PC-3 (cell line): Measurements from ENCODE around the gene PTGR1. TPM values are rescaled to one million over a fixed set of nuclear protein-coding genes. Genes with fewer than 3 reads are reported as not detected.
A peak's percentile ranks its signal among the peaks of the same experiment; 100 is the strongest.

Source experiments
- ATAC-seq: fragments of 200-7000 bp; cut with Tn5 transposase; 2 replicates; pipeline ENCODE4 v1.9.1; 2020; ENCODE audit warnings: mild to moderate bottlenecking, moderate library complexity
- BruUV-seq: library from RNA; stranded (reverse); fragments of 400-500 nt; replicated peaks from 2 replicates; lab custom pipeline; 2021; lab: Mats Ljungman, UMichigan
- CTCF ChIA-PET: fragments of 300-600 bp; sonication (Branson Sonifier 250); formaldehyde crosslinking; loops from one replicate; lab custom pipeline; 2022; ENCODE audit warnings: antibody characterized with exemption; lab: Charles Lee
- POLR2A ChIA-PET: fragments of 300-600 bp; sonication (Branson Sonifier 250); formaldehyde crosslinking; loops from one replicate; lab custom pipeline; 2022; ENCODE audit warnings: antibody characterized with exemption; ENCODE audit not compliant: unreplicated experiment; lab: Charles Lee
- DNase-seq: peaks from one replicate; pipeline ENCODE4 v3.0.0-alpha.2; 2015
- H2AFZ ChIP-seq: fragments of 300-600 bp; sonication (generic); 2 replicates; pipeline ENCODE4 v1.6.0; 2016; ENCODE audit warnings: antibody characterized with exemption, low read length
- H3F3A ChIP-seq: fragments of 300-600 bp; sonication (generic); one replicate; pipeline ENCODE4 v1.6.0; 2017; ENCODE audit warnings: antibody characterized with exemption, low read length, control low read depth, mild to moderate bottlenecking; ENCODE audit not compliant: unreplicated experiment
- H3K27ac ChIP-seq: fragments of 300-600 bp; sonication (generic); 2 replicates; pipeline ENCODE4 v1.5.1; 2016; ENCODE audit warnings: mild to moderate bottlenecking, low read length
- H3K27me3 ChIP-seq: fragments of 300-600 bp; sonication (generic); 2 replicates; pipeline ENCODE4 v1.6.1; 2016; ENCODE audit warnings: low read length, mixed read lengths
- H3K36me3 ChIP-seq: fragments of 300-600 bp; sonication (generic); 2 replicates; pipeline ENCODE4 v1.6.1; 2016; ENCODE audit warnings: low read depth, mixed run types, low read length, mixed read lengths
- H3K4me1 ChIP-seq: fragments of 300-600 bp; sonication (generic); 2 replicates; pipeline ENCODE4 v1.5.1; 2016; ENCODE audit warnings: low read length; ENCODE audit not compliant: insufficient read depth
- H3K4me2 ChIP-seq: fragments of 300-600 bp; sonication (generic); 2 replicates; pipeline ENCODE4 v1.6.0; 2016; ENCODE audit warnings: low read length
- H3K4me3 ChIP-seq: fragments of 300-600 bp; sonication (generic); 2 replicates; pipeline ENCODE4 v1.5.1; 2016; ENCODE audit warnings: mild to moderate bottlenecking, low read length, mixed read lengths
- H3K79me2 ChIP-seq: fragments of 300-600 bp; sonication (generic); 2 replicates; pipeline ENCODE4 v1.6.1; 2017; ENCODE audit warnings: low read length, mixed read lengths
- H3K9ac ChIP-seq: fragments of 300-600 bp; sonication (generic); 2 replicates; pipeline ENCODE4 v1.6.0; 2016; ENCODE audit warnings: mild to moderate bottlenecking, low read length
- H3K9me2 ChIP-seq: fragments of 300-600 bp; sonication (generic); replicated peaks from 2 replicates; pipeline ENCODE4 v1.6.1; 2016; ENCODE audit warnings: mixed run types, low read length, mixed read lengths
- H3K9me3 ChIP-seq: fragments of 300-600 bp; sonication (generic); 2 replicates; pipeline ENCODE4 v1.6.1; 2016; ENCODE audit warnings: low read length, mixed read lengths
- H4K20me1 ChIP-seq: fragments of 300-600 bp; sonication (generic); 2 replicates; pipeline ENCODE4 v1.6.1; 2016; ENCODE audit warnings: low read length, mixed read lengths
- CTCF ChIP-seq: fragments of 300-600 bp; sonication (generic); conservative IDR thresholded peaks from 2 replicates; pipeline ENCODE4 v1.5.1; 2017; ENCODE audit warnings: antibody characterized with exemption, low read depth, mild to moderate bottlenecking, low read length
- EZH2 ChIP-seq: fragments of 300-600 bp; sonication (generic); IDR thresholded peaks from one replicate; pipeline ENCODE4 v1.6.1; 2017; ENCODE audit warnings: antibody characterized with exemption, mild to moderate bottlenecking, low read length; ENCODE audit not compliant: unreplicated experiment
- EZH2phosphoT487 ChIP-seq: fragments of 300-600 bp; sonication (generic); IDR thresholded peaks from 2 replicates; pipeline ENCODE4 v1.6.1; 2018; ENCODE audit warnings: mild to moderate bottlenecking, antibody characterized with exemption, low read length, borderline replicate concordance
- intact Hi-C: fragments of 100-400 bp; cut with micrococcal nuclease; formaldehyde crosslinking; loops from 2 replicates; pipeline ENCODE4 v1.9.0; 2023
- total RNA-seq: library from RNA; depleted of rRNA; stranded (reverse); fragments of >200 nt; gene quantifications from 2 replicates; pipeline ENCODE4 v1.2.3, GENCODE V29; 2014

The PTGR1 gene
- total RNA-seq, 1 experiment from 2014 or later, result 43.1 TPM

GRCh38 chr9:111615928-111616327 is 16.5 kb upstream of the PTGR1 start:
- CTCF ChIA-PET, result no interaction called here
- POLR2A ChIA-PET, result no interaction called here
- Histone ChIP-seq H3K27ac (no peak overlapping the region), H4K20me1 (no peaks in the 10 kb centered on the region), H3K4me1 (no peaks in the 10 kb centered on the region; the same call in 1 of the 2 replicates), H3K27me3 (no peaks in the 10 kb centered on the region), H3F3A (no peaks in the 10 kb centered on the region), H3K9me2 (no peaks in the 10 kb centered on the region), H2AFZ (no peak overlapping the region), H3K4me2 (no peak overlapping the region), H3K79me2 (no peaks in the 10 kb centered on the region), H3K9ac (no peak overlapping the region), H3K9me3 (no peaks in the 10 kb centered on the region), H3K4me3 (no peak overlapping the region), H3K36me3 (no peaks in the 10 kb centered on the region)
- no TSS peak for BruUV-seq
- no peak for TF ChIP-seq EZH2
- no peak for TF ChIP-seq EZH2phosphoT487
- no peak for TF ChIP-seq CTCF
- no peak for ATAC-seq
- no peak for DNase-seq
- intact Hi-C loops, result no loop called here

- ChIA-PET POLR2A (no interaction called here), CTCF (no interaction called here)
- Histone ChIP-seq H3K27ac (no peak overlapping the region), H3K79me2 (no peaks in the 10 kb centered on the region), H3K4me2 (no peak overlapping the region), H3K36me3 (no peaks in the 10 kb centered on the region), H3K4me3 (no peak overlapping the region), H3K9me2 (no peaks in the 10 kb centered on the region), H3K9ac (no peak overlapping the region), H2AFZ (no peak overlapping the region), H4K20me1 (no peaks in the 10 kb centered on the region), H3K27me3 (no peaks in the 10 kb centered on the region), H3K9me3 (no peaks in the 10 kb centered on the region), H3K4me1 (no peaks in the 10 kb centered on the region), H3F3A (no peaks in the 10 kb centered on the region)
- TF ChIP-seq EZH2phosphoT487, result no peak
- no peak for TF ChIP-seq CTCF
- TF ChIP-seq EZH2, result no peak
- no peak for ATAC-seq
- DNase-seq, result no peak
- no TSS peak for BruUV-seq
- intact Hi-C loops, result no loop called here
Measured at GRCh38 chr9:111613436-111614040, 14.1 kb upstream of the PTGR1 start.

- no peaks in the 10 kb centered on the region for H3K9me3 ChIP-seq
- H3K36me3 ChIP-seq, result no peaks in the 10 kb centered on the region
- H3K9ac ChIP-seq, result no peak overlapping the region
- no peak overlapping the region for H3K27ac ChIP-seq
- no TSS peak for BruUV-seq
- no peak for ATAC-seq
- no peaks in the 10 kb centered on the region for H3K9me2 ChIP-seq
- TF ChIP-seq CTCF (no peak), EZH2phosphoT487 (no peak), EZH2 (no peak)
- ChIA-PET CTCF (interaction anchor here (0.6 kb wide), 1 partner anchor 12 kb away, joined by 9 read pairs; no protein-coding TSS in a partner anchor), POLR2A (interaction anchor here (0.6 kb wide), 1 partner anchor 9 kb away, joined by 16 read pairs; no protein-coding TSS in a partner anchor)
- no peaks in the 10 kb centered on the region for H3F3A ChIP-seq
- no peak overlapping the region for H3K4me3 ChIP-seq
- DNase-seq, result no peak
- H3K4me1 ChIP-seq, result no peaks in the 10 kb centered on the region
- no peaks in the 10 kb centered on the region for H3K27me3 ChIP-seq
- no peaks in the 10 kb centered on the region for H3K79me2 ChIP-seq
- intact Hi-C loops, result no loop called here
- H2AFZ ChIP-seq, result 0 out of 2 replicates have a peak overlapping the region, but pooled peaks have one; percentile 48
- no peaks in the 10 kb centered on the region for H4K20me1 ChIP-seq
- H3K4me2 ChIP-seq, result no peak overlapping the region
Measured at GRCh38 chr9:111610845-111611244, 11.4 kb upstream of the PTGR1 start.
